GM21825 (cell line): ENCODE measurements around the gene WSCD2.

ENCODE experiments used
- ATAC-seq: cut with Tn5 transposase; IDR thresholded peaks from one replicate; pipeline ENCODE4 v1.9.1; 2021; ENCODE audit warnings: mild to moderate bottlenecking, moderate library complexity; ENCODE audit not compliant: unreplicated experiment

WSCD2 gene

DNA sequence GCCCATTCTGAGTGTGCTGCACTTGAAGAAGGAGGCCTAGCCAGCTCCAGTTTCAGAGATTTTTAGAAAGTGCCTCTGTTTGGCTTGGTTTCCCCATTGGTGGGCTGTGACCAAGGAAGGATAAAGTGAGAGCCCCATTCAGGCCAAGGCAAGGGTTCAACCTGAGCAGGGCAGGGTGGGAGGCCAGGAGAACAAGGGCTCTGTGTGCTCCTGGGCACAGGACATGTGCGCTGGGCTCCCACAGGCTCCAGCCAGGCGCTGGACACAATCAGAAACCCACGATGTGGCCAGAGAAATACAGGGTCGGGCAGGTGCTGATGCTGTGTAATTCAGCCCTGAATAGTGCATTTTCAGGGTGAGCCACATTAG, 23.1 kb downstream of the WSCD2 start:
- ATAC-seq: no peak

DNA sequence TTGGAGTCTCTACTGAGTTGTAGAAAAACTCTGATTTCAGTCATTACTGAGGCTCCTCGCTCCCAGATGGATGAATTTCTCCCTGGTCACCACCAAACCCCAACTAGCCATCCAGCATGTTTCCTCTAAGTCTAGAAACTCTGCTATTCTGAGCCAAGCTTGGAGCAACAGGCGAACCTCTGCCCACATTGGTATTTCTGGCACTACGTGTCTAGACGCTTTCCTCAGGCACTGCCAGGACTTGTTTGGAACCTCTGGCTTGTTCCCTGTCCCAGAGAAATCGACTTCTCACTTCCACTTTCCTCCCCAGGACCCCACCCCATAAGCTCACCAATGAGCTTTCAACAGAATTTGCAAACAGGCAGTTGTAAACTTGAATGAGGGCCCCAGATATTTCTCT, 27.6 kb downstream of the WSCD2 start:
- no peak for ATAC-seq

DNA sequence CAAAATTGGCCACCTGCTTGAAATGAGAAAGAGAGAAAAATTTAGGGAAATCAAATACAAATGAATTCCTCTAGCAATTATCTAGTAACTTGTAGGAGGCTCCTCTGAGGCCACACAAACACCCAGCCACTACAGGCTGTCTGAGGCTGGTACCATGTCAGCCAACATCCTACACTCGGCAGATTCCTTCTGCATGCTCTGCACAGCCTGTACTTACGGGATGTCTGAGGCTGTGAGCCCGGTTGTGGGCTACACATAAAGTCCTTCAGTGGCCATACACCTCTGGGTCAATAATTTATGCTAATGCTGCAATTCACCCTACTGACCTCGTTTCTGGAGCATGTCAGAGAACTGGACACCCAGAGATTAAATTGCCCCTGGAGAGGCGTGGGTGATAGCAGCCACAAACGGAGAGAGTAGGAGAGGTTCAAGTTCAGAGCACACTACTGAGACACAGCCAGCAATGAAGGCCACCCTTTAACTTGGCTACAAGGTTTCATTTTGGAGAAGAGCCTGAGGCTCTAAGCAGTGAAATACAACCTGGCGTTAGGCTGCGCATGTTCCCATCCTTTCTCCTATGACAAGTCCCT, 28.9 kb downstream of the WSCD2 start:
- no peak for ATAC-seq

DNA sequence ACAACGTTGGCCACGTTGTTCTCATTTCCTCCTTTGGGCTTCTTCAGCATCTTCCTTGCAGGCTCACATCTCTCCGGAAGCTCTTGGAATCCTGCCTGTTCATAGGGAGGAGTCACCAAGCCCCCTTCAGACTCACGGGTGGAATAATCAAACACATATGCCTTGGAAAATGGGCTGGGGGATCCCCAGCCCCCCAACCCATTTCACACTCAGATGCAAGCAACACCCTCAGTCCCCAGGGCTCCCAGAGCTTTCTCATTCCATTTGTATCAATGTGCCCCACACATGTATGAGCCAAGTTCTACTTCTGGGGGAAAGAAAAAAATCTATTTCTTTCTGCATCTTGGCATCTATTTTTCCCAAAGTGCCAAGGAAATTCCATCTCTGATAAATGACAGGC, 33.1 kb downstream of the WSCD2 start:
- no peak for ATAC-seq

DNA sequence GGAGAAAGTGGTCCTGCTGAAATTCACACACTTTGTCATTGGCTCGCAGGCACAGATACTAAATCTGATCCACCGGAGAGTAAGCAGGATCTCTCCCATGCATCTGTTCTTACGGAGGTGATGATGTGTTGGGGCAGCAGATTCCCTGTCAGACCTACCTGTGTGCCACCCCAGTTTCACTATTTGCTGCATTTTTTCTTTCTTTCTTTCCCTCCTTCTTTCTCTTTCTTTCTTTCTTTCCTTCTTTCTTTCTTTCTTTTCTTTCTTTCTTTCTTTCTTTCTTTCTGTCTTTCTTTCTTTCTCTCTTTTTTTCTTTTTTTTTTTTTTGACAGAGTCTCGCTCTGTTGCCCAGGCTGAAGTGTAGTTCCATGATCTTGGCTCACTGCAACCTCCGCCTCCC, 37.4 kb downstream of the WSCD2 start:
- ATAC-seq: no peak

DNA sequence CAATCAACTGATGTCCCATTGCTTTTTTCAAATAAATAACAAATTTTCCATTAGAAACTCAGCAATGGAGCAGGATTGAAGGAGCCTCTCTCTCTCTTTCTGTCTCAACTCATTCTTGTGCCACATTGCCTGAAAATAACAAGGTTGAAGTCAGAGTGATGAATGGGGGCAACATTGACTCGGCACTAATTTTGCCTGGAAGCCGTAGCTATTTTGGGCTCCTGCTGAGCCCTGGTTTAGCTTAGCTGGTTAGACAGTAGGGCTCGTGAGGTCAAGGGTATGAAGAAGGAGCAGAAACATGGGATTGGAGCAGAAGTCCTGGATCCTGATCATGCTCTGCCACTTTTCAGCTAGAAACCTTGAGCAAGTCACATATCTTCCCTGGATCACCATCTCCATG, 38.9 kb downstream of the WSCD2 start:
- ATAC-seq: no peak

DNA sequence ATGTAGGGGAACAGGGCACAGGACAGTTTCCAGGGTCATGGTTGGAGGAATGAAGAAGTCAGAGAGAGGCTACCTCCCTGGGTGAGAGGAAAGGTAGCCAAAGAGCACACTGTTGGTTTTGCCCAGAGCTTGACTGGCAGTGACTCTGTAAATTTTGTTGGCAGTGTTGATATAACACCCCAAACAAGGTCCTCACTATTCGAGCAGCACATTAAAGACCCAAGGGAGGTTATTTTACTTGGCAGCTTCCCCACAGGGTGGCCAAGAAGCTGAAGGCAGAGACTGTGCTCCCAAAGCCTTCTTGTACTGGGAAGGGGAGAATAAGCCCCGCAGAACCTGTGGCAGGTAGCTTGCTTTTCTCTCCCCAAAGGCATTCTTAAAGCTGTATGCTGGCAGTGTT, 40.6 kb downstream of the WSCD2 start:
- ATAC-seq: no peak

DNA sequence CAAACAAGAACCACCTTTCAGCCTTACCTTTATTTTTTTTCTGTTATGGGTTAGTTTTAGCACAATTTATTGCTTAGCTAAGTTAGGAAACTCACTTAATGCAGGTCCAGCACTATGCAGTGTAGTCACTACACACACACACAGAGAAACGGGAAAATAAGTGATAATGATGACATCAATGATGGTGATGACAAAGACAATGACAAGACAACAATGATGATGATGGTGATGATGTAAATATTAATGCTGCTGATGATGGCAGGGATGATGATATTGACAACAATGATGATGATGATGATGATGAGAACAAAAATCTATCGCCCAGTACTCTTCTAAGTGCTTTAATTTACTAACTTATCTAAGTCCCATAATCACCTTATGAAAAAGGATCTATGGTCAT, 41.1 kb downstream of the WSCD2 start:
- ATAC-seq: no peak

DNA sequence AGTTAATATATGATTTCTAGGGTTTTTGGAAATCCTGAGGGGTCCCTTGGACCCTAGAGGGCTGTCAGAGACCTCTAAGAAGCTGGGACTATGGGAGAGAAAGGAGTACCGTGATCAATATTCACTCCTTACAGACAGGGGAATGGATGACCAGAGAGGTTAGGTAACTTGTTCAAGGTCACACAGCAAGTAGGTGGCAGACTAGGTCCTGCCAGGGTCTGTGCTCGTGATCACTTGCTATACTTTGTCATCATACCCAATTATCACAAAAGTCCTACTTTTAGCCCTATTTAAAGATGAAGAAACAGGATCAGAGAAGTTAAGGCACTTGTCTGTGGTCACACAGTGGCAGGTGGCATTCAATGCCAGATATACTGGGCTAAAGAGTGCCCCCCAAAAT, 42.9 kb downstream of the WSCD2 start:
- no peak for ATAC-seq

DNA sequence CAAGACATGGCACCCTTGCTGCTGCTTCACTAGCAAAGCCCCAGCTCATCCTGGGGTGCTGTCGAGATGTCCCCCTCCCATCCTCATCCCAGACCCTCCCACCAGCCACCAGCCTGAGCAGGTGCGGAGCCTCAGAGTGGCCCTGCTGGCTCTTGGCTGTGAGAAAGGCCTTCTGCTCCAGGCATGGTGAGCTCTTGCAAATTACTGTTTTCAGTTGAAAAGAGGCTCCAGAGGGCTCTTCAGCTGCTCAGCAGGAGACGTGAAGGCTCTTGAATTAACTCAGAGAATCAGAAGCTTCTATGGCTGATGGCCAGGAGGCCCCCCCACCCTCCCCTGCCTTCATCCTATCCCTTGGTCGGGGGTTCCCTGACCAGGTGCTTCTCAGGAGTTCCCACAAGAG, 44.1 kb downstream of the WSCD2 start:
- ATAC-seq: no peak

DNA sequence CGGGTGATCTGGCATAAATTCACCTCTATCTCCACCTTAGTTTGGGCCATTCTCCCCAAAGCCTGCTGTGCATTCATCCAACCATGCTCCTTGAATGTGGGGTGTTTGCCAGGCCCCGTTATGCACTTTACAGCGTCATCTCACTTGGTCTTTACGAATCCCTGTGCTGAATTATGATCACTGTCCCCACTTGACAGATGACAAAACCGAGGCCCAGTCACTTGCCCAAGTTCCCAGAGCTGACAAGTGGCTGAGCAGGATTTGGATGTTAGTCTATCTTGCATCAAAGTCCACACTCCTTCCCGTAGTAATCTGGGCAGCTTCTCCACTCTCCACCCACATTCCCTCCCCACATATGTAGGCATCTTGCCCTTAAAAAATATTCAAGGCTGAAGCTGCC, 44.8 kb downstream of the WSCD2 start:
- ATAC-seq: no peak

DNA sequence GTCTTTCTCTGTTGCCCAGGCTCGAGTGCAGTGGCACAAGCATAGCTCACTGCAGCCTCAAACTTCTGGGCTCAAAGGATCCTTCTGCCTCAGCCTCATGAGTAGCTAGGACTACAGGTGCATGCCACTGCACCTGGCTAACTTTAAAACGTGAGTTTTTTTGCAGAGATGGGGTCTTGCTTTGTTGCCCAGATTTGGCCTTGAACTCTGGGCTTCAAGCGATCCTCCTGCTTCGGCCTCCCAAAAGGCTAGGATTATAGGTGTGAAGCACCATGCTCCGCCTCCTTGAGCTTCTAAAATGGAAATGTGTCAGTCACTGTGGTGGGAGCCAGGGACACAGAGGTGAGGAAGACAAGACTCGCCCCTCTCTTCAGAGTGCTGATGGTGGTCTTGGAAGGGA, 45.6 kb downstream of the WSCD2 start:
- no peak for ATAC-seq

DNA sequence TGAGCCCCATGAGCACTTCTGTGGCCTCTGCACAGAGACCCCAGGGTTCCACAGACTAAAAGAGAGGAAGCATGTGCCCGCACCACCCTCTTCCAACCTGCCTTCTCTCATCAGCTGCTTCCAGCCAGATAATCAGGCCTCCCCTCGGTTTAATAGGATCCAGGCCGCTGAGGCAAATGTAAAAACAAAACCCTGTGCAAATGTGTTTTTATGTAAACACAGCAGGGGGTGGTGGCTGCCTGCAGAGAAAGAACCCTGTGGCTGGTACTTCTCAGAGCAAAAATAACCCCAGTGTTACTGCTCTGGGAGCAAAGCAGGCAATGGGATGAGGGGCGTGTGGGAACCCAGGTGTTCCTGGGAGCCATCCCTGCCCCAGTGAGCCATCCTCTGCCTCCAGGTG, 46.2 kb downstream of the WSCD2 start:
- no peak for ATAC-seq

DNA sequence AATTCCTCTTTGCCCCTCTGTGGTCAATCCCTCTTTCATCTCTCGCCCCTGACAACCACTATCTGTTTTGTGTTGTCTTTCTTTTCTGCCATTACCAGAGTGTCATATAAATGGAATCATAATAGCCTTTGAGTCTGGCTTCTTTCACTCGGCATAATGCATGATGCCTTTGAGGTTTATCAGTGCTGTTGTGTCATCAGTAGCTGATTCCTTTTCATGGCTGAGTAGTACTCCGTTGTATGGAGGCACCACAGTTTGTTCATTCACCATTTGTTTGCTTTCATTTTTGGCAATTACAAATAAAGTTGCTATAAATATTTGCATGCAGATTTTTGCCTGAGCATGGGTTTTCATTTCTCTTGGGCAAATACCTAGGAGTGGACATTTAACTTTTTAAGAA, 47.2 kb downstream of the WSCD2 start:
- ATAC-seq: no peak

DNA sequence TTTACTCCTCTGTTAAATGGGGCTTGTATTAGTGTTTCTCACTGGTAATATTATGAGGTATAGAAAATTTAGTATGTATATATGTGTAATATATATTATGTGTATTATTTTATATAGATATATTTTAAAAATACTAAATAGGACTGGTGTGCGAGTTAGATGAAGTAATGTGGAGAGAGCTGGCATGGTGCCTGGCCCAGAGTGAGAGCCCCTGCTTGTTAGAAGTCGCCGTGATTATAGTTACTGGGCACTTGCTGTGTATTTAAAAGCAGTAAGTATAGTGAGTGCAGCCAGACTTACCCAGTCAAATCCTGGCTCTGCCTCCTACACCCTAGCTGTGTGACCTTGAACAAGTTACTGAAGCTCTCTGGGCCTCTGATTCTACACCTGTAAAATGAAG, 48.0 kb downstream of the WSCD2 start:
- no peak for ATAC-seq

DNA sequence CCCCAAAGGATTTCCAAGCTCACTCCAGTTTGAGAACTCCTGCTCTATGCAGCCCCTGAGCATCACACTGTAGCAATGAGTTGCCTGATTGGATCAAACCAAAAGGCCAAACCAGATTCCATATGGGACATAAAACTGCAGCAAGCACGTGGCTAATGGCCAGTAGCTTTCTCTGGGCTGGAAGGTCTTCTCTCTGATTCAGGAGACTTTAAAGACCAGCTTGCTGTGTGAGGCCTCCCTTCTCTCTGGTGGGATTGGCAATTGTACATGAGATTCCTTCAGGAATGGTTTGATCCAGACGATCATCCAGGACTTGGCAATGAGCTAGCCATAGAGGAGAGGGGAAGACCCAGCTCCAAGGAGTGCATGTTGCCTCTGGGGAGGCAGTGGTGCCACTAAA, 50.2 kb downstream of the WSCD2 start:
- ATAC-seq: no peak

DNA sequence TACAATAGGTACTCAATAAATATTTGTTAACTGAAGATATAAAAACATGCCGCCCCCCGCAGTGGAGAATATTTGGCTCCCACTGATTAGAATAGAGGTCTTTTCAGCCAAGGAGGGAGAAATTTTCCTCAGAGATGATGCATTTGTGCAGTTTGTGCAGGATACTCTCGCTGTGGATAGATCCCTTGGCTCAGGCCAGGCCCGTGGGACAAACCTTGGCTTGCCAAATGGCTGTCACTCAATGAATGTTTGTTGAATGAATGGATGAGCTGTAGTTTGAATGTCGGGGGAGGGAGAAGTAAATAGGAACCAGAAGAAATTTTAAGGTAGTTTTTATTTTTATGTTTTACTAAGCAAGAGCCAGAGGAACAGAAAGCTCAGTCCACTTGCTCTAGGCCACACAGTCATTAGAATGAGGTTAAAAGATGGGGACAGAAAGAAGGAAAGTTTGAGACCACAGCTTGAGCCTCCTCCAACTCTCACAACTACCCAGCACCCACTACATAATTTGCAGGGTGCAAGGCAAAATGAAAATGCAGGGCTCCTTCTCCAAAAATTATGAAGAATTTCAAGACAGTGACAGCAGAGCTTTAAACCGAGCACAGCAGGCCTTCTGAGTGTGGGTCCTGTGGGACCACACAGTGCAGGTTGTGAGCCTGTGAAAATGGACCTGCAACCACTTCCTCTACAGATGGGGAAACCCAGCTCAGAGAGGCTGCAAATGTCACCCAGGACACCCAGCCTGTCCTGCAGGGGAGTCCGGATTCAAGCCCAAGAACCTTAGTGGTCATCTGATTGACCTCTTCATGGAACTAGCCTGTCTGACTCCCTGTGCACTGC, 51.4 kb downstream of the WSCD2 start:
- no peak for ATAC-seq

DNA sequence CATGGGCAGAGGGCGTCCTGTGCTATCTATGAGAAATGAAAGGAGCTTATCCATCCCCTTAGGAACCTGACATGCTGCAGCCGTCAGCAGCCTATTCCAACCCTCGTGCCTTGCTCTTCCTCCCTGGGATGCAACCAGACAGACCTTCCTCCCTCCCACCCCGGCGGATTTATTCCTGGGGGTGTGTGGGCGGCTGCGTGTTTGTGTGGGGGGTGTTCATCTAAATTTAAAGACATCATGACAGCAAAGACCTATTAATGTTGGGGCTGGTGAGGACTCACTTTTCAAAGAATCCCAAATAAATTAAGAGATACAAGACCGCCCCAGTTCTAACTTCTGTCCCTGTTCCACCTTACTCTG, 52.0 kb downstream of the WSCD2 start:
- no peak for ATAC-seq

DNA sequence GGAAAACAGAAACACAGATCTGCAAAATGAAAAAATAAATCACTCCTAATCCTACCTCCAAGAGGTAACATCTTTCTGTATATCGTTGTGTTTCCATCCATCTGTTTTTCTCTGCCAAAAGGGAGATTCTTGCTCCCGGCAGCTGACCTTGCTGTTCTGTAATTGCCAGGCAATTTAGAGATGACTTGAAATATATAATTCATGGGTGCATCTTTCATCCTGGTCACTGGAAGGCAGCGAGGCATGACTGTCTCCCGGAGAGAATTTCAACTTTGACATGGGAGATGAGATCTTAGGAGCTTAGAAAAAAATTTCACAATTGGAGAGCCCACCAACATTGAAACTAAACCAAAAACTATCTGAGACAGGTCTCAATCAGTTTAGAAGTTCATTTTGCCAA, 53.0 kb downstream of the WSCD2 start:
- ATAC-seq: no peak

DNA sequence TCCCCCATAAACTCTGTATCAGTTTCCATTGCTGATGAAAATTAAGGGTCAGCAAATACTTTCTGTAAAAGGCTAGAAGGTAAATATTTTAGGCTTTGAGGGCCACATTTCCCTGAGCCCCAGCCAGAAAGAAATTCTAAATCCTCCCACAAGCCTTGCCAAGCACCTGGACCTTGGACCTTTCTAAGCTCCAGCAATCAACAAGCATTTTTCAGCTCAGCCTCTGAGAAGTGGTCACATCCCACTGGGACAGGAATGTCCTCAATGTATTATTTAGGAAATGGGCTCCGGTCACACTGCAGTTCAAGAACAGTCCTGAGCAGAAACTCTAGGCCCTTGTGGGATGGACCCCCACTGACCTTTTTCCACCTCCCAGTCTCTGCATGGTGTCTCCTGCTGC, 55.9 kb downstream of the WSCD2 start:
- no peak for ATAC-seq

DNA sequence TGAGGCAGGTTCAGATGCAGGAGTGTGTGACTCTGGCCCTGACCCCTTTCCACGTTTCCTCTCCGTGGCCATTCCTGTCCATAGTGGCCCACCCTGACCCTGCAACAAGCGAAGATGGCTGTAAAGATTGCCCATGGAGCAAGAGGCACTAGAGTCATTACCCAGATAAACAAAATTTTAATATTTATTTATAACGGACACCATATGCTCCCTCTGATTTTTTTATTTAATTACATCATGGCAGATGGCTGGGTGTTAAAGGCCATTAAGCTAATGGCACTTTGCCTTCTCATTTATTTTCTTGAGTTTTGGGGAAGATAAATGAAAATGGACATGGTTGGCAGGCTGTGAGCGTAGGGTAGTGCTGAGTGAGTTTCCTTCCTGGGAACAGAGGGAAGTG, 58.7 kb downstream of the WSCD2 start:
- no peak for ATAC-seq

DNA sequence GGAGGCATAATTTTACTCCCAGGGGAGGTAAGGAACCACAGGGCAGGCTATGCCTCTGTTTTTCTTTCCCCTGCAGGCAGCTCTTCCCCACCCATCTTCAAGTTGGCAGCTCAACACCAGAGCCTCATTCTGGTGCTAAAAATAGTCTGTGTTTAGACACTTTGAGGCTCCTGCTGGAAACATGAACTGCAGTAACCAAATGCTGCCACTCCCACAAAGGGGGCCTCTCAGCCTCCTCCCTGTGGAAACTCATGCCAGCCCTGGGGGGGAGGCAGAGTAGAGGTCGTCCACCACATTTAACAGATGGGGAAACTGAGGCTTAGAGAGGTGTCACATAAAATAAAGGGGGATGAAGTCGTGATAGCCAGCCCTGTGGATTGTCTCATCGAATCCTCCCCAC, 61.4 kb downstream of the WSCD2 start:
- no peak for ATAC-seq

DNA sequence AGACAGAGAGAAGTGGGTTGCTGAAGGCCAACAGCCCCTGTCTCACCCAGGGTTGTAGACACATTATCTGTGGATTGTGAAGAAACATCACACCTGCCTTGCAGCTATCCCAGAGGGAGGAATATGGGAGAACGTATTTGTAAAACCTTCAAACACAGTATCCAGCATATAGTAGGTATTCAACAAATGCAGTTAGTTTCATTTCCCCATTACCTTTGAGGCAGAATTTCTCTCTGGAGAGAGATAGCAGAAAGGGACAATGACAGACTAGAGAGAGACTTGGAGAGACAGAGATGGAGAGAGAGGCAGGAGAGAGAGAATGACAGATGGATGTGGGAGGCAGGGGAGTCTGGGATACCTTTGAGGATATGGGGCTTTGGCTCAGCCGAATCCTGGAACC, 62.0 kb downstream of the WSCD2 start:
- no peak for ATAC-seq
